NCI-H446 (cell line): ENCODE measurements around the gene OGDH.
"Not testable (repeated sequence)": the region's sequence is repeated elsewhere in the genome, so short reads cannot be mapped to it uniquely, and the experiment has no call there.

Experiments
- DNase-seq, 2 experiments: peaks; one replicate each; lab custom pipeline; 2025; lab: John Stamatoyannopoulos, UW

The OGDH gene

DNA sequence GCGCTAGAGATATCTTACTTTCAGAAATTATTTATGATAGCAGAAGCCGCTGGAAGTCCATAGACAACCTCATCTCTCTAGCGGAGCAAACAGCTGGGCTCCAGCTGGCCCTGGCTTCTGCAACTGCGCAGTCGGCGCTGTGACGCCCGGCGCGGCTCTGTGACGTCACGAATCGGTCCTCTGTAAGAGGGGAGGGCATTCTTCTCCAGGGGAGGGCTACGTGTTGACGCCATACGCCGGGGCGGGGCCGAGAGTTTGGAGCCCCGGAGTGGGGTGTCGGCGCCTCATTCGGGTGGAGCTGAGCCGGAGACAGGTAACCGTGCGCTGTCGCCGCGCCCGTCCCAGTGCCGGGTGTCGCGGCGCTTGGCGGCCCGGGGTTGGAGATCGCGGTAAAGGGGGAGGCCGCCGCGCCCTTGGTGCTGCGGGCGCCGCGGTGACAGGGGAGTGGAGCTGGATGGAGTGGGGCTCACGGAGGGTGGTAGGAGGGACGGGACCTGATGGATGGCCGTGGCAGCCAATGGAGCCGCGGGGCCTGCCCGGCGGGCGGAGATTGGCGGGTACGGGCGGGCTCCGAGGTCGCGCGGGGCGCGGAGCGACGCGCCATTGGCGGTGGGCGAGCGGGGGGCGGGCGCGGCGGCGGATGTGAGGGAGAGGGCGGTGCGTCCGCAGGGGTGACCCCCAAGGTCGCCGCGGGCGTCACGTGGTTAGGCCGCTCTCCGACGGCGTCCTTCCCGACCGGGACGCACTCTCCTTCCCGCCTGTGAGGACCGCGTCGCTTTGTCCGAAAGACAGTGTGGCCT lies at the start of gene OGDH:
OGDH (plus strand) TSS at position 287 of the 800 bp plus-strand sequence. CDS start 17,717 bp downstream, outside the sequence.
- peak; percentile 96 to 99 for DNase-seq

GRCh38 chr7:44557485-44557884 lies 48.9 kb upstream of the OGDH start:
- DNase-seq, result no peak

- DNase-seq, result peak in 1 of 2 experiments; percentile 66
Measured at GRCh38 chr7:44559485-44559884, 46.9 kb upstream of the OGDH start.

DNA sequence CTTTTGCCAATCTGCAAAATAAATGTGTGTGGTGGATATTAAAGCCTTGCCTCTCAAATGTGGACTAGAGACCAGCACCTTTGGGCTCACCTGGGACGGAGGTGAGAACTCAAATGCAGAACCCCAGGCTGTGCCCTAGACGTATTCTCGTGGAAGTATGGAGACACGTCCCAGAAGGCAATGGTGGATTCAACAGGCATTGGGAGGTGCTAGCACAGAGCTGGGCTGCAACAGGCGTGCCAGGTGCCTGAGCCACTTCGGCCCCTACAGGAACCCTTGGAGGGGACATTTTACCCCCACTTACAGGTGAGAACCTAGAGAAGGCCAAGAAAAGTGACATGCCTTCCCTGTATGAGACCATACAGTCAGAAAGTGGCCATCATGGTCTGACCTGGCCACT lies 44.9 kb upstream of the OGDH start:
- DNase-seq, result no peak

DNA sequence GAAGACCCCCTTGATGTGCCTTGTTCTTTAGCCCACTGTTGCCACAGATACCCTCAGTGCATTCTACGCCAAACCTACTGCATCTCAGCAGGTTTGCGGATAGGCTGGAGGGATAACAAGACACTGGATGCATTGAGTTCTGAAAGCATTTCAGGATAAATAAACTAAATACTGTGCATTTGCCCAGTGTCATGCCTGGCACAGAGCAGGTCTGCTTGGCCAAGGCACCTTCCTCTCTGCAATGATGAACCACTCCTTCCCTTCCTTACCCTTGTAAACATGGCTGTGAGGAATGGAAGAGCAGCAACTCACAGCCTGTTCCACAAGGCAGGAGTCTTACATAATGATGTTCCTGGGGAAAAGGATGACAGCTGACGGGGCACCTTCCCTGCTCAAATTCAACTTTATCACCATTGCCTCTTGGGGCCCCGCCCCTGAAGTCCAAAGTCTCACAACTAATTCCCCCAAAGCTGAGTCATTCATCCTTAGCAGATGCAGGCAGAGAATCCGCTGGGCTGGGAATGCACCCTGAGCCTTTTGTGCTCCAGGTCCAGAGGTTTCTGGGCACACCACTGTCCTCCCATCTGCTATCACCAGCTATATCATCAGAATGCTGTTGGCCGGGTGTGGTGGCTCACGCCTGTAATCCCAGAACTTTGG lies 44.3 kb upstream of the OGDH start:
- DNase-seq, result no peak

DNA sequence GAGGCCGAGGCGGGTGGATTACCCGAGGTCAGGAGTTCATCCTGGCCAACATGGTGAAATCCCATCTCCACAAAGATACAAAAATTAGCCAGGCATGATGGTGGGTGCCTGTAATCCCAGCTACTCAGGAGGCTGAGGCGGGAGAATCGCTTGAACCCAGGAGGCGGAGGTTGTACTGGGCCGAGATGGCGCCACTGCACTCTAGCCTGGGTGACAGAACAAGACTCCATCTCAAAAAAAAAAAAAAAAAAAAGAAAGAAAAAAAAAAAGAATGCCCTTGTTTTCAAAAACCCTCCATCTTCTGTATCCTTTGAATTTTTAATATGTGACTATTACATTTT lies 43.8 kb upstream of the OGDH start:
- DNase-seq, result not testable (repeated sequence)

- no peak for DNase-seq
Measured at GRCh38 chr7:44563171-44563679, 43.2 kb upstream of the OGDH start.

DNA sequence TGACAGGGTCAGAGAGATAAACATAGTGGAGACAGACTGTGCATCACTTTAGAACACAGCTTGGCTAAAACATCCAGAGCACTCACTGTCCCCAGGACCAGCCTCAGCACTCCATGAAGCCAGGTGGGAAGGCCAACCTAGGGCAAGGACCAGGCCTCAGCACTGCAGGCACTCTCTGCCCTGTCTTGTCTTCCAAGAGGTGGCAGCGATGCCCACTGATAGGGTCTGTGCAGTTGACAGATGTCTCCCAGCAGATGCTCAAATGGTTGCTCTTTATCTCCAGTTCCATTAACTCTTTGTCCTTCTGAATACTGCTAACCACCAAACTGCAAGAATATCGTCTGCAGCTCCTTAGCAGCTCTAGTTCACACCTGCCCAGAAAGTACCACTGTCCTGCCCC lies 41.8 kb upstream of the OGDH start:
- no peak for DNase-seq

DNA sequence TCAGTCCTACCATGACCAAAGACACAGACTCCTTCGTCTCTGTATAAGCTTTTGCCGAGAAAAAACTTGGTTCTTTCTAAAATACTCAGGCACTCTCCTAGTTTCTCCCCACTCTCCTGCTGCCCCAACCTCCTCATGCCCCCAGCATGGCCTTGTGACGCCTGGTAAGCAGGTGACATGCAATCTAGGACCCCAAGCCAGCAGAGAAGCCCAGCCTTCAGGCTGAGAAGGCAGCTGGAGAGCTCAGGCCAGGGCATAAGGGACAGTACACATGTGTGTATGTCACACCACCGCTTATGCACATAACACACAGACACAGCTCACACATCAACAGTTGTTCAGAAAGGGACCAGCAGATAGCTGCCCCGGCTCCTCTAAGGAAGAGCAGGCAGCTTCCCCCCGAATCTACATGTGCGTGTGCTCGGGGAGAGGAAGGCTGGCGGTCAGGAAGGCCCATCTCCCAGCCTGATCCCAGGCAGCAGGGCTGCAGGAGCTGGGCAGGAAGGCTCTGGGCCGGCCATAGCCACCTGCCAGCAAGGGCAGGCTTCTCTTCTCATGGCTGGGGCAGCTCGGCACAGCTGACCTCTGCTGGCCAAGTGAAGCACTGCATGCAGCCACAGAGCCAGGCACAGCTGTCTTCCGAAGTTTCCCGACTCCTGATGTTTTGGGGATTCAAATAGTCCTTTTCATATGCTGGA lies 41.2 kb upstream of the OGDH start:
- peak in 1 of 2 experiments; percentile 60 for DNase-seq

DNA sequence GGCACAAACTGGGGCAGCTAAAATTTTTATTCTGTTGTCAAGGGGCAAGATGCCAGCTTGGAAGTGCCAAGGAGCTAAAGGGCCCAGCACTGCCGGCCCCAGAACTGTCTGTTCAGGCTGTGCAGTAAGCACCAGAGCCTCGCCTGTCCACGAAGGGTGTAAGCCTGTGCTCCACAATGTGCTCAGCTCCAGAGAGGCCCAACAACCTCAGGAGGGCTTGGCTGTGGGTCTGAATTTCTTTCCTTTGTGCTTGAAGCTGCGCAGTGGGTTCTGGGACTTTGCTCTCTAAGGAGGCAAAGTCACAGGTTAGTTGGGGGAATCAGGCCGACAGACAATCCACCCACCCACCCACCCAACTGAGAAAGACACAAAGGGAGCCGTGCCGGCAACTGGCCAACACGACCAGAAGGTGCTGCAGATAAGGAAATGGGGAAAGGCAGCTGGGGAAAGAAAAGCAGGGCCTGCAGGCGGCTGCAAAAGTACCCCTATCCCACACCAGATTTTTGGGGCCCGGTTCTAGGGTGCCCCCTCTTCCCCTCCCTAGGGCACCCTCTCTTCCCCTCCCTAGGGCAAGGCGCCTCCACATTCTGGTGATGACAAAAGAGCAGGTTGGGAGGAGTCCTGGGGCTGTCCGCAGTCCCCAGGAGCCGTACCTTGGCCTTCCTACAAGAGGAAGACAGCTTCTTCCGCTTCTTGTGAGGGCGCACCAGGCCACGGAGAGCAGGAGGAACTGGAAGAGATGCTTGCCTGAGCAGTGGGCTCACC lies 40.5 kb upstream of the OGDH start:
- no peak for DNase-seq

- DNase-seq, result no peak
Measured at GRCh38 chr7:44566680-44567079, 39.7 kb upstream of the OGDH start.

DNA sequence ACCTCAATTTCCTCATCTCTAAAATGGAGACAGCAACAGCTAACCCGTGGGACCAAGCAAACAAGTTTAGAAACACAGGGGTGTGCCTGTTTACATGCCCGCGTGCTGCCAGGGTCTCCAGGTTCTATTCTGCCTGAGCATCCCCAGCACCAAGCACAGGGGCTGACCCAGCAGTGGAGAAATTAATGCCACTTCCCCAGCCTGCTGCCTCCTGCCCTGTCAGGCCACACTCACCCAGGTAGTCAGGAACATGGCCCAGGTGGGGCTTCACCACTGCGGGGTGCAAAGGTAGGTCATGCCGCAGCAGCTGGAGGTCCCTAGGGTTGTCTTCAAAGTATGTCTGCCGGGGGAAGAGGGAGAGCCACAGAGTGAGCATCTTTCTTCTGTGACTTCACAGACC lies 38.5 kb upstream of the OGDH start:
- DNase-seq, result no peak

DNA sequence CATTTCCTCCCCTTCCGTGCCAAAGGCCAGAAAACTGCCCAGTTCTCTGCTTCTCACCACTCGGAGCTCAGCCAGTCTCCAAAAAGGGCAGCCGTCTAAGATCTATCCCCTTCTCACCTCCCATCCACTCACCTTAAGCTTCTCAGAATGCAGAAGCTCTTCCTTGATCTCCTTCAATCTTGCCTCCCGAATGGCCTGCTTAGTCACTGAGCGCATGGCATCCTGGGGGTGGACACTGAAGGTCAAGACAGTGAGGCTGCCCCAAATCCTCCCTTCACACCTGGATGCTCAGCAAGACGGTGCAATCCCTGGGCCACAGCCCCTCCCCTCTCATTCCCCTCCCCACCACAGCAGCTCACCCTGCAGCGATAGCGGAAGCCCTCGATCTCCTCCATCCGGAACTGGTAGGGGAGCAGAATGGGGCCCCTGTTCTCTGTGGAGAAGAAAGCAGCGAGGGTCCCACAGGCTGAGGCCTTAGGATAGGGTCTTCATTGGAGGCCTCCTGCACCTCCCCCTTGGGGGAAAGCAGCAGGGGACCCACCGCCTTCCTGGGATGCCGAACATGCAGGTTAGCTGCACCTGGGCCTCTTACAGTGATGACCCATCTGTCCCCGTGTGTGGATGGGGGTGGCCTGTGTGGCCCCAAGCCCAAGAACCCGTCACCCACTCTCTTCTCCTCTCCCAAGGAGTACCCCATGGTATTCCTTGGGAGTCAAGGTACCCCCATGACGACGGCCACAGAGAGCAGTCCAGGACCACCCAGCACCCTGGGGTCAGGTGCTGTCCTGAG lies 37.5 kb upstream of the OGDH start:
- no peak for DNase-seq

DNA sequence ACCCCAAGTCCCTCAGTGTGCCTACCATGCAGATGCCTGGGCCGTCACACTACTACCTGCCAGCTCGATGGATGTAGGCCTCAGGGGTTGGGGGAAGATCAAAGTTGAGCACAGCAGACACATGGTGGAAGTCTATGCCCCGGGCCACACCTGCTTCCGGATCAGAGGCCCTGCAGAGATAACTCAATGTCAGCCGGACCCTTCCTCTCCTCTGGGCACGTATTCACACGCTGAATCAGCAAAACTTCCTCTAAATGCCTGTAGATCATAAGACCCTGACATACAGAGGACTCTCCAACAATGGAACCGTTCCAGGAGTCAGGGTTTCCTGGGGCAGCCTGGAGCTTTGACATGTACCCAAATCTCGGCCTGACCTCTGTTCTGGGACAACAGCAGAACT lies 36.5 kb upstream of the OGDH start:
- no peak for DNase-seq

DNA sequence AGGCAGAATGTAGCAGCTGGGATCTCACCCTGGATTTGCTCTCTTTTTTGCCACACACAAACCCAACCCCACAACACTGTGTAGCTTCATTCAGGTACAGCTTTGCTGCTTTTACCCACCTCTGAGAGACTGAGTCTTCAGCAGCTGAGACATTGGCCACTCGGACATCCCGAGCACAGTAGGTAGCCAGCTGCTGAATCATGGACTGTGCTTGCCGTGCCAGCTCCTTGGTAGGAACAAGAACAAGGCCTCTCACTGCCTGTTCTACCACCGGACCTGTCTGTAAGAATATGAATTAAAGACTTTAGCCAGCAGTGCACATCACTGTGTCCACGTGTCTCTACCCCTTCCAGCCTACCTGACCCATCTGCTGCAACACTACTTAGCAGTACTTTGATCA lies 33.7 kb upstream of the OGDH start:
- DNase-seq, result no peak

- peak; percentile 88 to 98 for DNase-seq
Measured at GRCh38 chr7:44573464-44574286, 32.8 kb upstream of the OGDH start, which contains the start of gene DDX56. TSS of gene DDX56 (minus strand) at chr7:44573908. CDS start at chr7:44573895, 13 bp downstream.

- no peak for DNase-seq
Measured at GRCh38 chr7:44574287-44574872, 32.0 kb upstream of the OGDH start.

- DNase-seq, result no peak
Measured at GRCh38 chr7:44575054-44575453, 31.4 kb upstream of the OGDH start.

- no peak for DNase-seq
Measured at GRCh38 chr7:44576228-44576627, 30.2 kb upstream of the OGDH start.
